Spinal cord (tissue), 10 donors: ENCODE results near the gene PFKFB2. TPM values are rescaled to one million over a fixed set of nuclear protein-coding genes. Genes with fewer than 3 reads are reported as not detected.
A peak's percentile ranks its signal among the peaks of the same experiment; 100 is the strongest.

Experiments used
- DNase-seq, 6 donors: peaks; one replicate each; pipeline versions ENCODE4 v3.0.0 to v3.0.0-alpha.2; 2013 to 2015; ENCODE audit warnings: low spot score in 6 of 6, low read depth in 4 of 6
- H3K27ac ChIP-seq: one replicate; pipeline ENCODE4 v1.5.1; 2013; ENCODE audit warnings: low read depth, low read length, control low read depth
- H3K27me3 ChIP-seq: one replicate; pipeline ENCODE4 v1.6.1; 2013; ENCODE audit warnings: low read length; ENCODE audit not compliant: control insufficient read depth, insufficient read depth
- H3K36me3 ChIP-seq: one replicate; pipeline ENCODE4 v1.6.1; 2013; ENCODE audit warnings: low read length; ENCODE audit not compliant: control insufficient read depth, insufficient read depth
- H3K4me1 ChIP-seq: one replicate; pipeline ENCODE4 v1.6.1; 2013; ENCODE audit warnings: low read length; ENCODE audit not compliant: control insufficient read depth, insufficient read depth
- H3K4me3 ChIP-seq: one replicate; pipeline ENCODE4 v1.5.1; 2013; ENCODE audit warnings: low read depth, low read length, control low read depth
- H3K9me3 ChIP-seq: one replicate; pipeline ENCODE4 v1.6.1; 2013; ENCODE audit warnings: low read length; ENCODE audit not compliant: control insufficient read depth, insufficient read depth
- WGBS: methylation state at CpG from one replicate; pipeline ENCODE4 v1.1.5; 2013; ENCODE audit warnings: missing lambda C conversion rate; ENCODE audit not compliant: insufficient coverage; 5-methylcytosine and 5-hydroxymethylcytosine counted together
- polyA plus RNA-seq, 2 donors: library from polyadenylated mRNA; unstranded; fragments of 120-200 nt; gene quantifications; one replicate each; pipeline ENCODE4 v1.2.1, GENCODE V29; 2013; ENCODE audit not compliant: insufficient read length in 2 of 2
- total RNA-seq, 2 donors: library from RNA; depleted of rRNA in 1 of 2; stranded (reverse); fragments of 120-200 nt in 1 of 2; fragments of >200 nt in 1 of 2; gene quantifications; one replicate each; pipeline versions ENCODE4 v1.2.3 to v1.2.4, GENCODE V29; 2013 to 2014
- donor health status: healthy.

PFKFB2 gene
- total and polyA plus RNA-seq, 4 donors, result 10.7 to 15.7 (median 12.2) TPM

GRCh38 chr1:207072233-207072632, 19.2 kb downstream of the PFKFB2 start:
- DNase-seq, result no peak
- Histone ChIP-seq H3K27me3 (no peaks in the 10 kb centered on the region), H3K36me3 (peaks cover 23% of the 10 kb centered on the region), H3K9me3 (no peaks in the 10 kb centered on the region), H3K4me3 (no peak overlapping the region), H3K27ac (no peak overlapping the region), H3K4me1 (no peaks in the 10 kb centered on the region)
- 84% methylated on average over 7 of the region's 8 CpGs for WGBS

- Histone ChIP-seq H3K4me1 (no peaks in the 10 kb centered on the region), H3K9me3 (no peaks in the 10 kb centered on the region), H3K4me3 (no peak overlapping the region), H3K27ac (no peak overlapping the region), H3K36me3 (peaks cover 19% of the 10 kb centered on the region), H3K27me3 (no peaks in the 10 kb centered on the region)
- no peak for DNase-seq
- 92% methylated on average over 2 of the region's 4 CpGs for WGBS
Measured at GRCh38 chr1:207073906-207074820, 21.1 kb downstream of the PFKFB2 start.

GRCh38 chr1:207076181-207076955, 23.3 kb downstream of the PFKFB2 start:
- Histone ChIP-seq H3K4me1 (no peaks in the 10 kb centered on the region), H3K4me3 (no peak overlapping the region), H3K36me3 (peaks cover 10% of the 10 kb centered on the region), H3K27ac (no peak overlapping the region), H3K9me3 (no peaks in the 10 kb centered on the region), H3K27me3 (no peaks in the 10 kb centered on the region)
- DNase-seq, result no peak
- WGBS, result 97% methylated on average over 3 of the region's 5 CpGs

GRCh38 chr1:207077012-207077411, 23.9 kb downstream of the PFKFB2 start:
- DNase-seq, result no peak
- Histone ChIP-seq H3K4me1 (no peaks in the 10 kb centered on the region), H3K27me3 (no peaks in the 10 kb centered on the region), H3K36me3 (peaks cover 7% of the 10 kb centered on the region), H3K9me3 (no peaks in the 10 kb centered on the region), H3K27ac (no peak overlapping the region), H3K4me3 (no peak overlapping the region)
- no CpG with 5 or more reads among the region's 1 CpG for WGBS

- 67% methylated on average over 1 of the region's 6 CpGs for WGBS
- peaks cover 4% of the 10 kb centered on the region for H3K36me3 ChIP-seq
- no peaks in the 10 kb centered on the region for H3K4me1 ChIP-seq
Measured at GRCh38 chr1:207077470-207078377, 24.6 kb downstream of the PFKFB2 start.

GRCh38 chr1:207078578-207079132, 25.6 kb downstream of the PFKFB2 start:
- no peaks in the 10 kb centered on the region for H3K27me3 ChIP-seq
- DNase-seq, result no peak
- 91% methylated on average over 10 of the region's 11 CpGs for WGBS
- H3K4me1 ChIP-seq, result no peaks in the 10 kb centered on the region
- no peaks in the 10 kb centered on the region for H3K9me3 ChIP-seq
- no peak overlapping the region for H3K4me3 ChIP-seq
- no peak overlapping the region for H3K27ac ChIP-seq
- H3K36me3 ChIP-seq, result peaks cover 4% of the 10 kb centered on the region

More at GRCh38 chr1:207077470-207078377, 24.6 kb downstream of the PFKFB2 start:
- peak; percentile 31 to 93 (median 69) for DNase-seq
- Histone ChIP-seq H3K9me3 (no peaks in the 10 kb centered on the region), H3K4me3 (no peak overlapping the region), H3K27ac (no peak overlapping the region), H3K27me3 (no peaks in the 10 kb centered on the region)

GRCh38 chr1:207079706-207080241, 26.7 kb downstream of the PFKFB2 start:
- no peaks in the 10 kb centered on the region for H3K27me3 ChIP-seq
- DNase-seq, result no peak
- peaks cover 4% of the 10 kb centered on the region for H3K36me3 ChIP-seq
- no peak overlapping the region for H3K27ac ChIP-seq
- H3K4me1 ChIP-seq, result no peaks in the 10 kb centered on the region
- no peak overlapping the region for H3K4me3 ChIP-seq
- H3K9me3 ChIP-seq, result no peaks in the 10 kb centered on the region
- 81% methylated on average over 3 of the region's 6 CpGs for WGBS

- DNase-seq, result no peak
- H3K27ac ChIP-seq, result no peak overlapping the region
- WGBS, result no CpG with 5 or more reads among the region's 2 CpGs
- H3K27me3 ChIP-seq, result no peaks in the 10 kb centered on the region
- no peaks in the 10 kb centered on the region for H3K9me3 ChIP-seq
- no peak overlapping the region for H3K4me3 ChIP-seq
- H3K36me3 ChIP-seq, result peaks cover 4% of the 10 kb centered on the region
- H3K4me1 ChIP-seq, result no peaks in the 10 kb centered on the region
Measured at GRCh38 chr1:207081088-207081487, 28.0 kb downstream of the PFKFB2 start.

GRCh38 chr1:207081806-207082205, 28.7 kb downstream of the PFKFB2 start:
- no CpG with 5 or more reads among the region's 2 CpGs for WGBS
- no peaks in the 10 kb centered on the region for H3K27me3 ChIP-seq
- H3K4me3 ChIP-seq, result no peak overlapping the region
- no peak overlapping the region for H3K27ac ChIP-seq
- H3K36me3 ChIP-seq, result peaks cover 4% of the 10 kb centered on the region
- no peak for DNase-seq
- H3K9me3 ChIP-seq, result no peaks in the 10 kb centered on the region
- no peaks in the 10 kb centered on the region for H3K4me1 ChIP-seq
